ENCODE measurements around the gene EPHA1.

DNA sequence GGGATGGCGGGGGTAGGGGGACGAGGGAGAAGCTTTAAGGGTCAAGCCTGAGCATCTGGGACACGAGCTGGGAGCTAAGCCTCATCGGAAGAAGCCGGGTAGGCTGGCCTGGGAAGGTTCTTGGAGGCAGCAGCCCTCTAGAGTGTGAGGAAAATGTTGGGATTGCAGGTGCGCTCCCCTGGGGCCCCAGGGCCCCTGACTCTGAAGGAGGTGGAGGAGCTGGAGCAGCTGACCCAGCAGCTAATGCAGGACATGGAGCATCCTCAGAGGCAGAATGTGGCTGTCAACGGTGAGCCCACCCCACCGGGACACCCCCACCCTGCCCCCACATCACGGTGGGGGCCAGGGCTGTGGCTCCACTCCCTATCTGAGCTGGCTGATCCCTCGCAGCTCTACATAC, 20.6 kb downstream of the EPHA1 start:
- TF ChIP-seq, protein P1, sequence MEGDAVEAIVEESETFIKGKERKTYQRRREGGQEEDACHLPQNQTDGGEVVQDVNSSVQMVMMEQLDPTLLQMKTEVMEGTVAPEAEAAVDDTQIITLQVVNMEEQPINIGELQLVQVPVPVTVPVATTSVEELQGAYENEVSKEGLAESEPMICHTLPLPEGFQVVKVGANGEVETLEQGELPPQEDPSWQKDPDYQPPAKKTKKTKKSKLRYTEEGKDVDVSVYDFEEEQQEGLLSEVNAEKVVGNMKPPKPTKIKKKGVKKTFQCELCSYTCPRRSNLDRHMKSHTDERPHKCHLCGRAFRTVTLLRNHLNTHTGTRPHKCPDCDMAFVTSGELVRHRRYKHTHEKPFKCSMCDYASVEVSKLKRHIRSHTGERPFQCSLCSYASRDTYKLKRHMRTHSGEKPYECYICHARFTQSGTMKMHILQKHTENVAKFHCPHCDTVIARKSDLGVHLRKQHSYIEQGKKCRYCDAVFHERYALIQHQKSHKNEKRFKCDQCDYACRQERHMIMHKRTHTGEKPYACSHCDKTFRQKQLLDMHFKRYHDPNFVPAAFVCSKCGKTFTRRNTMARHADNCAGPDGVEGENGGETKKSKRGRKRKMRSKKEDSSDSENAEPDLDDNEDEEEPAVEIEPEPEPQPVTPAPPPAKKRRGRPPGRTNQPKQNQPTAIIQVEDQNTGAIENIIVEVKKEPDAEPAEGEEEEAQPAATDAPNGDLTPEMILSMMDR (IDR thresholded peaks at IDR 0.05) = no peak
- no peak for TF ChIP-seq POLR2A (IDR thresholded peaks at IDR 0.05)
